CD4-positive, alpha-beta T cell treated with Interleukin-17A for 4 hours (primary cell): Measurements from ENCODE around the gene ANGEL2.
A peak's percentile ranks its signal among the peaks of the same experiment; 100 is the strongest.

Experiments
- DNase-seq: peaks from one replicate; pipeline ENCODE4 v3.0.0-alpha.2; 2020; ENCODE audit warnings: mixed read lengths

The ANGEL2 gene

DNA sequence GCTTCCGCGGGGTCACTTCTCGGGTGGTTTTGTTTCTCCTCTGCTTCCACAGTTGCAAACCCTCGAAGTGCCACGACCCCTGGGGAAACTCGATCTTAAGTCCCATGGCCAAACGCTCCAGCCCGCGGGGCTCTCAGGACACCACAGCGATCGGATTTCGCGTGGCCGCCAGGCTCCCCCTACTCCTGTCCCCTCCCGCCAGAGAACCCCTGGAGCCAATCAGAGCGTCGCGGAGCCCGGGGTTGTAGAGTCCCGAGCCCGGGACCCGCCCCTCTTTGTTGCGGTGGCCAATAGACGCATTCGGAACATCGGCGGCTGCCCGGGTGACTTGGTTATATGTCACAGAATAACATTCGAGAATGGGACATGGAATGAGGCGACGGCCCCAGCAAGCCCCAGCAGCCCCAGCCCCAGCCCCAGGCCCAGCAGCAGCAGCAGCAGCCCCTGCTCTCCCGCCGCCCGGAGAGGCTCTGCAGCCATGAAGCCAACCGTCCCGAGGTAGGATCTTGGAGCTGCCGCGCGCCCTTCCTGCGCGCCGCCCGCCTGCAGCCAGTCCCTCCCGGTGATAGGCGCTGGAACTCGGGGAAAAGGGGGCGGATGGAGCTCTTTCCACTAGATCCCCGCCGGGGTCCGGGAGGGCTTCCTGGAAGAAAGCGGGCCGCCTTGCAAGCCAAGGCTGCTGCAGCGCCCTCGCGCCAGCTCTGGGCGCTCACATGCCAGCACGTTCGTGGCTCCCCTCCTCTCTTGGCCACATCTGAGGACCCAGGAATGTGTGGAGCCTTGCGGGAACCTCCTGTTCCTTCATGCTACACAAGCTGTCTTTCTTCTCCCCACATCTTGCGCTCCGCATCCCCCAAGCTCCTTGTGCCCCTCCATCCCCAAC is 65.2 kb downstream of the ANGEL2 start, which contains the start of gene VASH2:
VASH2 (plus strand) TSS at position 299 of the 883 bp plus-strand sequence. CDS start 1,002 bp downstream, outside the sequence.
- DNase-seq, result peak; percentile 54

GRCh38 chr1:212949771-212950170 is 65.9 kb downstream of the ANGEL2 start:
- no peak for DNase-seq

DNA sequence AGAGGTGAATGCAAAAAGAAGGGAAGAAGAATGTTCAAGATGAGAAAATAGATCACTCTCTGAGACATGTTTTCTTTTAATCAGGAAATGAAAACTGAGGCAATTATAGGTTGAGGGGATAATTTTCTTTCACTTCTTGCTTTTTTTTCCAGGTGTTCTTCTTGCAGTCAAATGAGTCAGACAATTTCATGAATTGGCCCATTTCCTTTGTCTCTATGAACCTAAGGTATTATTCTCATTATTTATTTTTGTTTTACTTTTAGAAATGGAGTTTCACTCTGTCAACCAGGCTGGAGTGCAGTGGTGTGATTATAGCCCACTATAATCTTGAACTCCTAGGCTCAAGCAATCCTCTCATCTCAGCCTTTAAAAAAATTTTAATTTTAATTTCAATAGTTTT is 68.8 kb downstream of the ANGEL2 start:
- DNase-seq, result no peak

GRCh38 chr1:212945463-212946160 is 70.1 kb downstream of the ANGEL2 start:
- DNase-seq, result no peak

- DNase-seq, result no peak
Measured at GRCh38 chr1:212945056-212945455, 70.6 kb downstream of the ANGEL2 start.

DNA sequence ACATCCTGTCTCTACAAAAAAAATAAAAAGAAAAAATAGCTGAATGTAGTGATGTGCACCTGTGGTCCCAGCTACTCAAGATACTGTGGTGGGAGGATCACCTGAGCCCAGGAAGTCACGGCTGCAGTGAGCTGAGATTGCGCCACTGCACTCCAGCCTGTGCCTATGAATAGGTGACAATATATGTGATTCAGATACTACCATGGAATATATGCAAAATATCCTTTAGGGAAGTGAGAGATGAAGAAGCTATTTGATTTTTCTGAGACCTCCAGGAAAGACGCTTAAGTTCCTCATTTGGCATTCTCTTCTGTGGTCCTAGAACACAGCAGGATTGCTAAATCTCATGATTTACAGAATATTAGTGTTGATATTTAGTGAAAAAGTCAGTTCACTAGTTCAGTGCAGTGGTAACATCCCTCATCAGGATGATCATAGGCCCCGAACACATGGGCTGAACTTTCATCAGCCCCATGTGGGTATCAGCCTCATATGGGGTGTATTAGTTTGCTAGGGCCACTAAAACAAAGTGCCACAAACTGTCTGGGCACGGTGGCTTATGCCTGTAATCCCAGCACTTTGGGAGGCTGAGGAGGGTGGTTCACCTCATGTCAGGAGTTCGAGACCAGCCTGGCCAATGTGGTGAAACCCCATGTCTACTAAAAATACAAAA is 71.3 kb downstream of the ANGEL2 start:
- DNase-seq, result no peak

- no peak for DNase-seq
Measured at GRCh38 chr1:212943393-212943710, 72.3 kb downstream of the ANGEL2 start.

GRCh38 chr1:212942679-212943392 is 72.8 kb downstream of the ANGEL2 start:
- DNase-seq, result no peak
